NCI-H2196 (cell line): ENCODE measurements around the gene CDC42EP5.

ENCODE experiments used
- DNase-seq: peaks from one replicate; lab custom pipeline; 2025; ENCODE audit not compliant: unreplicated experiment; lab: John Stamatoyannopoulos, UW

CDC42EP5 gene

GRCh38 chr19:54462655-54463530, 10.2 kb downstream of the CDC42EP5 start:
- DNase-seq = peak; percentile 56

GRCh38 chr19:54462047-54462654, 10.9 kb downstream of the CDC42EP5 start:
- no peak for DNase-seq

- no peak for DNase-seq
Measured at GRCh38 chr19:54461613-54462012, 11.5 kb downstream of the CDC42EP5 start.

GRCh38 chr19:54461210-54461609, 11.9 kb downstream of the CDC42EP5 start:
- DNase-seq = no peak

- no peak for DNase-seq
Measured at GRCh38 chr19:54460230-54461005, 12.7 kb downstream of the CDC42EP5 start.

GRCh38 chr19:54459282-54460229, 13.5 kb downstream of the CDC42EP5 start:
- DNase-seq = peak; percentile 68

GRCh38 chr19:54458648-54459281, 14.3 kb downstream of the CDC42EP5 start:
- DNase-seq = no peak

- no peak for DNase-seq
Measured at GRCh38 chr19:54457773-54458647, 15.1 kb downstream of the CDC42EP5 start.

- DNase-seq = no peak
Measured at GRCh38 chr19:54456423-54457373, 16.4 kb downstream of the CDC42EP5 start.

- no peak for DNase-seq
Measured at GRCh38 chr19:54455786-54456422, 17.2 kb downstream of the CDC42EP5 start.

GRCh38 chr19:54454781-54455675, 18.1 kb downstream of the CDC42EP5 start:
- DNase-seq = no peak

- no peak for DNase-seq
Measured at GRCh38 chr19:54453921-54454780, 18.9 kb downstream of the CDC42EP5 start.

GRCh38 chr19:54452626-54453025, 20.5 kb downstream of the CDC42EP5 start:
- no peak for DNase-seq

GRCh38 chr19:54451997-54452396, 21.1 kb downstream of the CDC42EP5 start:
- no peak for DNase-seq

GRCh38 chr19:54451331-54451871, 21.7 kb downstream of the CDC42EP5 start:
- peak; percentile 33 for DNase-seq
